Measurements from ENCODE around the gene FAM118B.
"Not testable (repeated sequence)": the region's sequence is repeated elsewhere in the genome, so short reads cannot be mapped to it uniquely, and the experiment has no call there.

The FAM118B gene

GRCh38 chr11:126277780-126278179 lies 66.2 kb downstream of the FAM118B start:
- DNase-seq: no peak

DNA sequence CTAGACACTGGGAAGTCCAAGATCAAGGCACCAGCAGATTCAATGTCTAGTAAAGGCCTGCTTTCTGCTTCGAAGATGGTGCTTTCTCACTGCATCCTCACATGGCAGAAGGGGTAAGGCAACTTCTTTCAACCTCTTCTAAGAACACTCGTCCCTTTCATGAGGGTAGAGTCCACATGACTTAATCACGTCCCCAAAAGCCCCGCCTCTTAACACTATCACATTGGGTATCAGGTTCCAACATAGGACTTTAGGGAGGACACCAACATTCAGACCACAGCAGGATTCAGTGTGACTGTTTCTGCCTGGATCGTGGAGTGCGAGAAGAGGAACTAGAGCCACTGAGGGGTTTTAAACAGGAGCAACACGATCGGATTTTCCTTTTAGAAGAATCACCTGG lies 67.6 kb downstream of the FAM118B start:
- no peak for DNase-seq

GRCh38 chr11:126280595-126280994 lies 69.0 kb downstream of the FAM118B start:
- DNase-seq: no peak

DNA sequence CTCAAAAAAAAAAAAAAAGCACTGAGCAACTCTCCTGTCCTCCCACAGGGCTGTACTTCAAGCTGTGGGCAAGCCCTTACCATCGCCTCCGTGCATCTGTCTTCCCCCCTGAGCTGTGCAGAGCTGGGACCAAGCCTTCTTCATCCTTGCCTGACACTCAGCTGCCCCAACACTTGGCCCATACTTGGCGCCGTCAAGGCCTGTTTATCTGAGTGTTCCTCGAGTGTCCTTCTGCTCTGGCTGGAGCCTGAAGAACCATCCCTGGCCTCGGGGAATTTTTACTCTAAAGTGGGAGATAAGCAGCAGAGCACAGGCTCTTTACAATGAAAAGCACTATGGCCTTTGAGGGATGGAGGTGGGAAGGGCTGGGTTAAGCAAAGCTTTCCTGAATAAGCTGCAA lies 69.7 kb downstream of the FAM118B start:
- no peak for DNase-seq

DNA sequence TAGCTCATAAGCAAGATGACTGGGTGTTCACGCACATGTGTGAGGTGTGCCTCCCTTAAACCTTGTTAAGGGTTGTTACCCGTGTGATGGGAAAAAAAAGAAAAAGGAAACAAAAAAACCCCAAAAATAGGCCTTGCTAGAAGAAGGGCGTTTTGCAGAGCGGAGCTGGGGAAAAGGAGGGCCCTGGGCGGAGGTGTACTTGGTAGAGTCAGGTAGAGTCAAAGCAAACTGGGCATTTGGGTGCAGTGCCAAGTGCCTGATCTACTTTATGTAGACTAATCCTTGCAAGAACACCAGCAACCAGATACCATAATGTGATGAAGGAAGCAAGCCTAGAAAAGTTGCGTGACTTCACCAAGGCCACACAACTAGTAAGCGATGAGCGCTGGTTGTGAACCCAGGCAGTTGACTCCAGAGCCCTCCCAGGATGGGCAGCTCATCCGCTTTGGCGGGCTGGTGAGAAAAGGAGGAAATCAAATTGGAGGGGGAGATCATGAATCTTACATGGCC lies 70.1 kb downstream of the FAM118B start:
- no peak for DNase-seq

DNA sequence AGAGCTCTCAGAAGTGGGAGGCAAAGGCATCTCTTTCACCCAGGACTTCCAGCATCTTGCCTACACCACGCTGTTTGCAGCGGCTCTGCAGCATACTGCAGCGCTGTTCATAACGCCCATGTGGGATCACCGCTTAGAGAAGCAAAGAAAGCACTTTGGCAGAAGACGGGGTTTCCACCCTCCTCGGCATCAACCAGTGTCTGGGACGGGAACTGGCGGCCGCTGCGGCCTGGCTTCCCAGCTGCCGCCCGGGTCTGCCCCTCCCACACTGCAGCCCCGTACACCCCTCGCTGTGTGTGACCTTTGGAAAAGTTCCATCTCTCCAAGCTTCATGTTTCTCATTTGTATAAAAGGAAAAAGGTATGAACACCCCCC lies 70.8 kb downstream of the FAM118B start:
- DNase-seq: peak; percentile 37

DNA sequence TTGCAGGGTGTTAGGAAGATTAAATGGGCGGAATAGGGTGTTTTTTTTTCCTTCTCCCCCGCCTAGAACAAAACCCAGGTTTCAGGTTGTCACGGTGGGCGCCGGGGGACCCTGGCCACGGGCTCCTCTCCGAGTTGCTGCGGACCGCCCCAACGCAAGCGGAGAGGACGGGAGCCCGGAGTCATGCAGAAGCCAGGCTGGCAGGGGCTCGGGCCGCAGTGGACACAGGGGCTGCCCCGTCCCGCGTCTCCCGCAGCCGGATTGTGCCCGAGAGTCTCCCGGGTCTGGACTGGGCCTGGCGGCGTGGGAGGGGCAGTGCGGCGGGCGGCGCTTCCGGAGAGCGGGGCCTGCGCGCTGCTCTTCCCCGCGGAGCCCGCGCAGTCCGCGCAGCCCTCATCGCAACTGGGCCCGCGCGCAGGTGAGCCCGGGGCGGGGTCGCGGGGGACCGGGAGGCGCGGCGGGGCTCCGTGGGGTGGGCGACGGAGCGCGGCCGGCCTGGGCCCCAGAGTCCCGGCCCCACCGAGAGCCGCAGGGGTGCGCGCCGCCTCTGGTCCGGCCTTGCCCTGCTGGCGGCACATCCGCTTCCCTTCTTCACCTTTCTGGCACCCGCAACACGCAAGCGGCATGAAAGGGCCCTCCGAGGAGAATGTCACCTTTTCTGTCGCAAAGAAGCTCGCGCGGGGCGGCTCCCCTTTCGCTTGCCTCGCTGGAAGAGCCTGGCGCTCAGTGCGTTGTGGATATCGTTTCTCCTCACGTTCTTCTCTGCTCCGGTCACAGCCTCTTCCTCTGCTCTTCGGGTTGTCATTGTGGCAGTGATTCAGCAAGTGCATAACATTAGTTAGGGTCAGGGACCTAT lies 71.4 kb downstream of the FAM118B start, which contains the start of gene TIRAP:
Gene TIRAP, plus strand, starts transcription at position 358 of the 856 bp plus-strand sequence. CDS start 7,802 bp downstream, outside the sequence.
- DNase-seq: peak; percentile 51

DNA sequence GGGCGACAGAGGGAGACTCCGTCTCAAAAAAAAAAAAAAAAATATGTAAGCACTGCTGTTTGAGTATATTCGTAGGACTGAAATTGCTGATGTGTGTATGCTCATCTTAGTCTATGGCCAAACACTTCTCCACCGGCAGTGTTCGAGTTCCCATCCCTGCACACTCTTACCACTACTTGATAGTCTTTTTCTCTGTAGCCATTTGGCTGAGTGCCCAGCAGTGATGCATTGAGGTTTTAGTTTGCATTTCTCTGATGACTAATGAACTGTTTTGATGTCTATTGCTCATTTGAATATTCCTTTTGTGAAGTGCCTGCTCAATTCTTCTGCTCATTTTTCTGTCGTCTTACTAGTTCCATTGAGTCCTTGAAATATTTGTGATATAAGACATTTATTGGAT lies 73.2 kb downstream of the FAM118B start:
- DNase-seq: no peak

DNA sequence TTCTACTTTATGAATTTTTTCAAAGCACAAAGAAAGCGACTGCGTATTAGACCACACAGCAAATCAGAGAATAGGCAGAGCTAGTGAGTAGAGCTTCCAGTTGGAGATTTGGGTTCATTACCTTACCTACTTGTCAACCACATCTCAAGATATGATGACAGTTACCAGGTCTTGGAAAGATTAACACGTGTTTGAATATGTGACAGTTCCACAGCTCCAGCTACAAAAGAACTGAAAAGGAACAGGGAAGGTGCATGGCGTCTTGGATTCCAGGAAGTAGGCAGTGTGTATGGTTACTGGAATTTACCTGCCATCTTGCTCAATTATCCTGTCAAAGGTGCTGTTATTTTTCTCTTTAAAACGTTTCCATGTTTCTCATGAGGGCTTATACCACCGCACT lies 76.7 kb downstream of the FAM118B start:
- no peak for DNase-seq

DNA sequence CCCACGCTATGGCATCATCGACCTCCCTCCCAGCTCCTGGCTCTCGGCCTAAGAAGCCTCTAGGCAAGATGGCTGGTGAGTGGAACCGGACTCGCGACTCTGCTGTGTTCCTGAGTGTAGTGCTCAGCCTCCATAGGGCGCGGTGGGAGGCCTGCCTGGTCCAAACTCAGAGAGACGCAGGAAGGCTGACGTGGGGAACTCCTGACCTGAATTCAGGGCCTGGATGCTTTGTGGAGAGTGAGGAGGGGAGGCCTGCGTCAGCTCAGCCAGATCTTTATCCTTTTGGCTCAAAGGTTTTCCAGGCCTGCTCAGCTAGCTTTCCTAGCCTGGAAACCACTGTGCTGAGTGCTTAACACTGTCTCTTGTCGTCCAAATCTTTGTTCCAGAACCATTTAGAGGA lies 79.3 kb downstream of the FAM118B start:
- DNase-seq: no peak

- no peak for DNase-seq
These were observed 82.1 kb downstream of the FAM118B start for GRCh38 chr11:126293726-126294125.

DNA sequence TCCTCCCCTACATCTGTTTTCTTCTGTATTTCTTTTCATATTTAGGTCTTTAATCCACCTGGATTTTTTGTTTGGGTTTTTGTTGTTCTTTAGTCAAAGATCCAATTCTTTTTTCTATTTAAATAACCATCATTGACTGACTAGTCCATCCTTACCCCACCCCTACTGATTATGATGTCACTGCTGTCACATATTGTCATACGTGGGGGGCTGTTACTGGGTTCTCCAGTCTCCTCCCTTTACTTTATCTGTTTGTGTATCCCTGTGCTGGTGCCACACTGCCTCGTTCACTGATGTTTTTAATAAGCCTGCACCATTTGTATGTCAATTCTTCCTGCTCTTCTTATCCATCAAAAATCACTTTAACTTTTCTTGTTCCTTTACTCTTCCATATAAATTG lies 85.4 kb downstream of the FAM118B start:
- no peak for DNase-seq

DNA sequence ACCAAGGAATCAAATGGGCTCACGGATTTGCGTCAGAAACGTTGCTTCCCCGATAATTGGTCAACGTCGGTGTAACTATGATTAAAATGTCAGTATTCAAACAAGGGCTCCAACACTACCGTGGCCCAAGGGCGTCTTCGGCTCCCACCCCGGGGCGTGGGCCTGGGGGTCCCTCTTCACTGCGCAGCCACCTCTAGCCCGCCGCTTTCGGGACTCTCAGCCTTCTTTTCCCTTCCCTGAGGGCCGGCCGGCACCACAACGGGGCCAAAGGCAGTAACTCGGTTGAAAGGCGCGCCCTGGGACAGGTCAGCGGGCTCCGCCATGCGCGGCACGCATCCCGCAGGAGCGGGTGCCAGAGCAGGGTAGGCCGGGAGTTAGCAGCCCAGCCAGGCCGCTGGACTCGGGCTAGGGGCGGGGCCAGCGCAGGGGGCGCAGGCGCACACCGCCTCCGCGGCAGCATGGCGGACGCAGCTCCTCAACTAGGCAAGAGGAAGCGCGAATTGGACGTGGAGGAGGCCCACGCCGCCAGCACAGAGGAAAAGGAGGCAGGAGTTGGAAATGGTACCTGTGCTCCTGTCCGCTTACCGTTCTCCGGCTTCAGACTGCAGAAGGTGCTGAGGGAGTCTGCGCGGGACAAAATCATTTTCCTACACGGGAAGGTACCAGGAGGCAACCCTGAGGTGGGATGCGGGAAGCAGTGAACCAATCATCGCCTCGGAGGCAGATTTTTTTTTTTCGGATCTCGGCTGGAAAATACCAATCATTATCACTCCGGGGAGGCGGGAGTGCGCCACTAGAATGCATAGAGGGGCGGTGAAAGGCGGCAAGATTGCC lies 92.3 kb downstream of the FAM118B start, which contains the start of gene DCPS:
Gene DCPS, plus strand, starts transcription at position 438 of the 834 bp plus-strand sequence. Its CDS starts 21 bp downstream, at position 459.
- DNase-seq: peak; percentile 95

DNA sequence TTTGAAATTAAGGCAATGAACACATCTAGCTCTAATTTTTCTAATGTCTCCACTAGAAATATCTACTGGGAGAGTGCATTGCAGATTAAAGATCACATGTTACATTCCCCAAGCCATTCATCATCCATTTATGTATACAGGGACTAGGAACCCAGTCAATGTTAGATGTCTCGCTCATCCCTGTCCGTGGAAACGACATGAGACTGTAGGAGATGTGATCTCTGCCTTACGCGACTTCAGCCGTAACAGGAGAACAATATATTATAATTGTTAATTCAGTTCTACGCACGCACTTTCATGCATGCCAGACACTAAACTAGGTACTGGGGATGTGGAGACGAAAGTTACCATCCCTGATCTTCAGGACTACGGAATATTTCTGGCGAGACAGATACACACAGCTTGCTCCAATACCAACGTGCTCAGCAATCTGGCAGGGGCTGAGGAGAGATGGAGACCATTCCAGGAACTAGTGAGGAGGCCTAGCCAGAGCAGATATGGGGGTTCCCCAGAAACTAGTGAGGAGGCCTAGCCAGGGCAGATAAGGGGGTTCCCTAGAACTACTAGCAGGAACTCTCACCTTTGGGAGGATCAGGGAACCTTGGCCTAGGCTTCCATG lies 93.0 kb downstream of the FAM118B start:
- DNase-seq: no peak

DNA sequence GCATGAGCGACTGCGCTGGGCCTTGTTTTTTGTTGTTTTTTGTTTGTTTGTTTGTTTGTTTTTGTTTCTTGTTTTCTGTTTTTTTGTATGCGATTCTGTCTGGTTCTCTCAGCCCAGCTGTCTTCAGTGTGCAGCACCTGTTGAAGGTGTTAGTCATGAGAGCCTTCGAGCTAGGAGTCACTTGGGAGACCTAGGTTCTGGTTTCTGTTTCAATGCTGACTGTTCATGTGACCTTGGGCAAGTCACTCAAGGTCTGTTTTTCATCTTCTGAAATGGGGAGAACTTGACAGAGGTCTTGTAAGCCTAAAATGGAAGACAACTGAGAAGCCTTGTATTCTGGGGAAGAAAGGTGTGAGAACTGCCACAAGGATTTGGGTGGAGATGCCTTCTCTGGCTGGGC lies 94.1 kb downstream of the FAM118B start:
- DNase-seq: no peak

DNA sequence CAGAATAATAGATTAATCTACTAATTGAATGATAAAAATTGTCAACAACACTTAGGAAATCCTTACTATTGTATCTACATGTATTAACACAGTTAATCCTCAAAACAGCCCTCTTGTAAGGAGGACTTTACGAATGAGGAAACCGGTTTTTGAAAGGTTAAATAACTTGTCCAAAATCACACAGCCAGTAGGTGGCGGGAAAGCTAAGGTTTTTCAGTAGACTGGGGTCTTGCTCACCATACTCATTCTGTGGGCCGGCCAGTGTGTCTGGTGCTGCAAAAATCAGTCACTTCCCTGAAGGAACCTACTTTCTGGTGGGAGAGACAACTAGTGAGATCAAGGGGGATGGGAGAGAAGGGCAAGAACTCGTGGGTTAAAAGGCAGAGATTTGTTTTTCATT lies 96.1 kb downstream of the FAM118B start:
- DNase-seq: peak; percentile 16

- peak; percentile 44 for DNase-seq
These were observed 96.7 kb downstream of the FAM118B start for GRCh38 chr11:126308271-126308671.

DNA sequence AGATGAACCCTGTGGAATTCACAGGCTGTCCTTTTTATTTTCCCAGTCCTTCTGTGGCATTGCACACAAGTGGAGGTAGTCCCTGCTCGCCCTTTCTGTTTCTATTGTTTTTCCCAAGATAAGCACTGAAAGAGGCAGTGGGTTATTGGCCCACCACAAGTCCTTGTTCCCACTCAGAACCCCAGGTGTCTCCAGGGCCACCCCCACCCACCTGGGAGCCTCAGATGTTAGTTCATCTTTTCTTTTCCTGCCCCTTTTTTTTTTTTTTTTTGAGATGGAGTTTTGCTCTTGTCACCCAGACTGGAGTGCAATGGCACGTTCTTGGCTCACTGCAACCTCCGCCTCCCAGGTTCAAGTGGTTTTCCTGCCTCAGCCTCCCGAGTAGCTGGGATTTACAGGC lies 97.2 kb downstream of the FAM118B start:
- not testable (repeated sequence) for DNase-seq

DNA sequence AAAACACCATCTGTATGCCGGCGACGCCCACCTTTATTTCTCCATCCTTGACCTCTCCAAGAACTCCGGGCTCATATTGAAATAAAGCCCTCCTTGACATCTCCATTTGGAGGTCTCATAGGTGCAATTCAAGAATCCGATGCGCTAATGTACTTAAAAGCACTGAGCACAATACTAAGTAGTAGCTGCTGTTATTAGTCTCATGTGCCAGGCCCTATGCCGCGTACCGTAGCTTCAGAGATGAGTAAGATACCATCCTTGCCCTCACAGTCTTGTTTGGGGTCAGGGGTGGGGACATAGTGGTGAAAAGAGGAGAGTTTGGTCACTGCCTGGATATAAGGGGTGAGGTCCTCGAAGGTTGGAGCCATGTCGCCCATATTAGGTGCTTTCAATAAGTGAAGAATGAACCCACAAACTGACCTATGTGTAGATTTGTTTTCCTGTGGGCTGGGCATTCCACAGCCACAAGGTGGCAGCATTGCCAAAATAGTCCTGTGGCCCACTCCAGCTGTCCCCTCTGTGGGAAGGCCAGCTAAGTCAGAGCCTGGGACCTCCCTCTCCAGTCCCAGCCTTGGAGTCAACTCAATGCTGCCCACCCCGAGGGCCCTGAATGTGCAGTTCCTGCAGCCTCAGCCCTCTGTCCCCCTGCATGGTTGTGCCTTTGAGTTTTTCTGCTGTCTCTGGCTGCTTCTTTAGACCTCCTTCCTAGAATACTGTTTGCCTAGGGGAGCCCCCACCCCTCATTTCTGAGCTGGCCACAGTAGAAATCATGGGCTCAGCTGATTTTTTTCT lies 98.8 kb downstream of the FAM118B start:
- peak; percentile 87 for DNase-seq

DNA sequence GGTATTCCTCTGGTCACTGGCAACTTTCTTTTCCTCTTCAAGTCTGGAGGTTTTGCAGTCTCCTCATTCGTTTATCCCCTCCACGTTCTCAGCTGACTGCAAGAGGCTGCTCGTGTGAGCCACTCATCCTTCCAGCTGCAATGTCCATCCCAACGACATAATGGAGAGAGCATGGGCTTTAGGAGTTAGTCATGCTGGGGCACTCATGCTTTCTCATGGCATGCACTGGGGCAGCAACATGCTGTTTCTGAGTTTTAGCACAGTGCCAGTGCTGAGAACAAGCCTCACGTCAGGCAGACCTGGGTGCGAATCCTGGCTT lies 99.4 kb downstream of the FAM118B start:
- no peak for DNase-seq

- DNase-seq: no peak
These were observed 100.1 kb downstream of the FAM118B start for GRCh38 chr11:126311401-126312291.
